Suprapubic skin (tissue), 4 donors: ENCODE data around the gene MARCHF2.

Experiments used
- CTCF ChIP-seq, 2 donors: fragments of 200-600 bp in 1 of 2; fragments of 450-650 bp in 1 of 2; sonication (generic) in 1 of 2; IDR thresholded peaks; one replicate each; pipeline ENCODE4 v1.5.1; 2016 to 2019; ENCODE audit warnings: antibody characterized with exemption in 2 of 2, mild to moderate bottlenecking in 1 of 2, moderate library complexity in 1 of 2
- EP300 ChIP-seq: sonication (generic); formaldehyde crosslinking; IDR thresholded peaks from one replicate; pipeline ENCODE4 v1.6.1; 2017; ENCODE audit warnings: antibody characterized with exemption
- POLR2A ChIP-seq, 2 donors: fragments of 450-650 bp; IDR thresholded peaks; one replicate each; pipeline ENCODE4 v1.6.1; 2017; ENCODE audit warnings: antibody characterized with exemption in 2 of 2, mild to moderate bottlenecking in 2 of 2, moderate library complexity in 2 of 2
- POLR2AphosphoS5 ChIP-seq, 3 donors: sonication (generic); formaldehyde crosslinking; IDR thresholded peaks; one replicate each; pipeline ENCODE4 v1.6.1; 2017; ENCODE audit warnings: antibody characterized with exemption in 3 of 3

GRCh38 chr19:8397746-8398310, 15.3 kb upstream of the MARCHF2 start:
- TF ChIP-seq CTCF (IDR thresholded peaks at IDR 0.05), result no peak
- no peak for TF ChIP-seq POLR2A (IDR thresholded peaks at IDR 0.05)
- TF ChIP-seq POLR2AphosphoS5 (IDR thresholded peaks at IDR 0.05), result no peak
- TF ChIP-seq EP300, result no peak
